ENCODE measurements around the gene SYT7.

Gene SYT7

DNA sequence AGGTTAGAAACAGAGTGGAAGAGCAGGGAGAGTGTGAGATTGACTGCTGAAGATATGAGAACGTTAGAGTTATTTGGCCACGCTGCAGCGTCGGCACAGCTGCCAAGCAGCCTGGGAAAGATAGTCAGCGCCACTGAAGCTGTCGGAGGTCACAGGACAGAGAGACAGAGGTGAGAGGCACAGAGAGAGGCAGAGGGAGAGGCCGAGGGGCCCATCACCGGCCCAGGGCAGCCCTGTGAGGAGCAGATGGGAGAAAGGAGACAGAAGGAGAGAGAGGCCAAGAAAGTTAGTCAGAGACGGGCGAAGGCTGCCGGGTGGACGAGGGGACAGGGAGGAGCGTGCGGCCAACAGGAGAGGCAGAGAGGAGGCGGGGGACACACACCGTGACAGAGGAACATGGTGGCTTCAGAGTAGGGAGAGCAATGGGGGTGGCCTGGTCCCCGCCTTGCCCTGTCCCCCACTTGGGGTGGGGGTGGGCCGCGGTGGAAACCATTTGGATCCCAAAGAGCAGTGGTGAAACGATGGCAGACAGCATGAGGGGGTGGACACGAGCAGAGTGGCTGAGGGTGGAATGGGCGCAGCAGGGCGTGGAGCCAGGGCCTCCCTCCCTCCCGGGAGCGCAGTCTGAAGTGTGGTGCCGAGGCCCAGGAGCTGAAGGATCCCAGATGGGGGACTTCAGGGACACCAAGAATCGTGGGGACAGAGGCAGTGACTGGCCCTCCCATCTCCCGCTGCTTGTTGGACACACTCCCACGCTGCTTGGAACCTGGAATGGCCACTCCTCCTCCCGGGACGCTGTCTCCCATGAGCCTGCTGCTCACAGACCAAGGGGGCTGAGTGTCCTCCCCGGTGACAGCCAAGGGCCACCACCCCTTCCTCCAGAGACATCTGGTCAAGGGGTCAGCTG lies 45.7 kb downstream of the SYT7 start:
- no peak for DNase-seq

DNA sequence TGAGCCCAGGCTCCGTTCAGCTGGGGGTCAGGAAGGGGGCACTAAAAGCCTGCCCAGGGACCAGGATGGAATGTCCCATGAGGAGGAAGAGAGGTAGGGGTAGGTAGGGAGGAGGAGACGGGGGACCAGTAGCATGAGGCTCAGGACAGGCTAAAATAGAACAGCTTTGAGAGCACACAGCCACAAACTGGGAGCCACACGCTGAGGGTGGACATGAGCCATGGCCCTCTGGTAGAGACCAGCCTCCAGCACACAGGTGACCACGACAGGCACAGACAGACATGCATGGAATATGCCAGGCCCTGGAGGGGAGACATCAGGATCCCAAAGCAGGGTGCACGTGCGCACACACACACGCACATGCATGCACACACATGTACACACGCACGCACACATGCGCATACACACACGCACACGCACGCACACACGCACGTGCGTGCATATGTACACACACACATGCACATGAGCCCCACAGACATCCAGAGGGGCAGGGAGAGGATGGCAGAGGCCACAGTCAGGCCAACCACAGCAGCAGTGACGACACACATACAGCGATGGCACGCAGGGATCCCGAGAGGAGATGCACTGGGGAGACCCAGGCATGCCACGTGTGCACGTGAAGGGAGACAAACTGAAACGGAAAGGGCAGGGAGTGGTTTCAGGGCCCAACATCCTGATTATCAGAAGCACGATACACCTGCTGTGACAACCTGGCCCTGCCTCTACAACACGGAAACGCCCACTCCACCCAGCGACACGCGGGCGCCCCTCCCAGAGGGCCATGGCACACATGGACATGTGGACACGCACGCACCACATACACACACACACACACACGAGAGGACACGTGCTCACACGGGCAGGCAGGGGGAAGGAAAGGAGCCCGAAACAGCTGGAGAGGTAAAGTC lies 46.6 kb downstream of the SYT7 start:
- DNase-seq, result no peak

DNA sequence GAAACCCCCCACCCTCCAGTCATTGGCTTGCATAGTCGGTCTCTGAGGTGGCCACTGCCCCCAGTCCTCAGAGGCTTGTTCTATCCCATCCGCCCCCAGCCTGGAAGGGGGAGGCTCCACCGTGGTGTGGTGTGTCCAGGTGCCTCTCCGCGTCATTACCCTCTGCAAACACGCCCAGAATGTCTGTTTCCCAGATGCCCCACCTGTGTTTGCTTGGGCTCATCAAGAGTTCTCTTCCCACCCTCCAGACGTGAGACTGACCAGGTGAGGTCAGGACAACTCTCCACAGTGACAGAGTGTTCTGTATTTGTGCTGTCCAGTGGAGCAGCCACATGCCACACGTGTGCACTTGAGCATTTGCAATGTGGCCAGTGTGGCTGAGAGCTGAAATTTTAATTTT lies 47.5 kb downstream of the SYT7 start:
- no peak for DNase-seq

DNA sequence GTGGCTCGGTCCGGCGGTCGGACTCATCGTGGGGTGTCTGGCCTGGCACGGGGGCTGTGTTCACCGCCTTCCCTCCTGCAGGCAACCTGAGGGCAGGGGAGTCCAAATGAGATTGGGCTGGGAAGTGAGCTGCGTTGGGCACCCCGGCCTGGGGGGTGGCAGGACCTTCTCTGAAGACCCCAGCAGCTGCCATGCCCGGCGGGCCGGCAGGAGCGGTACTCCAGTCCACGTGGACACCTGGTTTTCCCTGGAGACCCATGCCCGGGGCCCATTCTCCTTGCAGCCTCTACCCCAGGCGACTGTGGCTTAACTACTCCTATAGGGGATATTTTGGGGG lies 47.9 kb downstream of the SYT7 start:
- DNase-seq, result no peak

DNA sequence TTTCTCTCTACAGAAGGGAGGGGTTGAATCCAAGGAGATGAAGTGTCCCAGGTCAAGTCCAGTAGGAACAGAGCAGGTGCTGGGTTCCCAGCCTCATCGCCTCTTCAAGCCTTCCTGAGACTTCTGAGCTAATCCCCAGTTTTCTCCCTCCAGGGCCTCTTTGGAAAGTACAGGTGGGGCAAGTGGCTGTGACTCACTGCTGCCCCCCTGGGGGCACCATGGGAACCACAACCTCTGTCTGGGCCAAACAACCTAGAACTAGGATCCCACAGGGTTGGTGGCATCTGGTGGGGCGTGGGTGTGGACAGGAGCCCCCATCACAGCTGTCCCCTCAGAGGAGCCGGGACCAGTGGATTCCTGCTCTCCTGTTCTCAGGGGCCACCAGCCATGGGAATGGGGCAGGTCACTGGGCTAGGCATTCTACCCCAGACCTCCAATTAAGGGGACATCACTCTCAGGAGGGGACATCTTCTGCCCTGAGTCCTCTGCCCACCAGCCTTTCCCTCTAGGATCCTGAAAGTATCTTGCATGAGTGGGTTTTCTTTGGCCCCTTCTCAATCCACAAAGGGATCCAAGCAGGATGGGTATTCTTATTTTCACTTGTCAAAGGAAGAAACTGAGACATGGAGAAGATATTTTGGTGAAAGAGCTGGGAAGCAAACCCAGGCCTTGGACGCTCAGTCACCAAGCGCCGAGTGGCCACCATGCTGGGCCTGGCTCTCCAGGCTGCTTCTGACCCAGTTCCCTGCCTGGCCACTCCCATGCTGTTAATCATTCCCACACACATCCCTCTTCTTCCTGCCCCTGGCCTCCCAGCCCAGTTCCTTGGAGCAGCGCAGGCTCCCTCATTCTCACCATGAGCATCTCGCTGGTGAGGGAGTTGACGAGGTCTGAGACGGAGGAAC lies 48.5 kb downstream of the SYT7 start:
- peak; percentile 98 for DNase-seq

DNA sequence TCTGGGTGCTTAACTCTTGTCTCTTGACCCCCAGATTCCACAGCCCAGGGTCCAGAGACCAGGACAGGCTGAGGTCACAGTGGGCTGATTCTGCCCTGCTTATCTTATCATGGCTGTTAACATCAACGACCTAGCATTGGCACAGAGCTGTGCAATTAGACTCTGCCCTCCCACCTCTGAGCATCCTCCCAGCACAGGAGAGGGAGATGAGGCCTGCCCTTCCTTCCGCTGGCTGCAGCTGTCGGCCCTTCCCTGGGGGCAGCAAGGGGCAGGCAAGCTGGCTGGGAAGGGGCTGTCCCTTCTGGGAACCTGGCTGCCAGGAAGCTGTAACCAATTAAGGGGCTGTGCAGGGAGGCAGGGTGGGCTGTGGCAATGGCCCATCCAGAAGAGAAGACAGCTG lies 49.8 kb downstream of the SYT7 start:
- DNase-seq, result no peak

DNA sequence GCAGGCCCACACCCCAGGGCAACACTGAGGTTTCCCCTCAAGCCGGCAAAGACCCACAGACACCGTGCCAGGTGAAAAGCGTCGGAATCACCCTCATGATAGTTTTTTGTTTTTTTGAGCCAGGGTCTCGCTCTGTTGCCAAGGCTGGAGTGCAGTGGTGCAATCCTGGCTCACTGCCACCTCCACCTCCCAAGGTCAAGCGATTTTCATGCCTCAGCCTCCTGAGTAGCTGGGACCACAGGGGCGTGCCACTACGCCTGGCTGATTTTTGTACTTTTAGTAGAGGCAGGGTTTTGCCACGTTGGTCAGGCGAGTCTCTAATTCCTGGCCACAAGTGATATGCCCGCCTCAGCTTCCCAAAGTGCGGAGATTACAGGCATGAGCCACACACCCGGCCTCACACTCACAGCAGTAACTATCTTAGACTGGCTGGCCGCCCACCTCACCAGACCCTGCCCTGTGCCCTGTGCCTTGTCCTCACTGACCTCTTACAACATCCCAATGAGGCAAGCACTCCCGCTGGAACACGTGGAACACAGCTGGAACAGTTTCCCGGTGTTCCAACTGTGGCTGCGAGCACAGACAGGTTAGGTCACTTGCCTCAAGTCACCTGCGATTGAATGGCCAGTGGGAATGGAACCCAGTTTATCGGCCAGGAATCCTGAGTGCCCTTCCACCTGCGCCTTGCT lies 51.2 kb downstream of the SYT7 start:
- DNase-seq, result no peak

DNA sequence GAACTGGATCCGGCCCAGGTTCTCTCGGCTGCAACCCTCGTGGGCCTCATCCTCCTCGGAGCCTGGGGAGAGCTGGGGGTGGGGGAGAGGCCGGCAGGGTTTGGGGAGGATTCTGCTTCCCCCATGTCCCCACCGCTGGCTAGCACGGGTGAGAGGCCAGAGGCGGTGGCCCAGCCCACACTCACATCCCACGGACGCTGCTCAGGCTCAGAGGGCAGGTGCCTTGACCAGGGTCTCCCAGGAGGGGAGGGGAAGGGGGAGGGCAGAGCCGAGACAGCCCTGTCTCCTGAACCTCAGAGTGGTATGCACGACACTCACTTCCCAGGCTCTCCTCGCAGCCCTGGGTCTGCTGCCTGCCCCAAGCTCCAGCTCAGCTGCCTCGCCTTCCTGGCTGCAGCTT lies 52.8 kb downstream of the SYT7 start:
- no peak for DNase-seq

DNA sequence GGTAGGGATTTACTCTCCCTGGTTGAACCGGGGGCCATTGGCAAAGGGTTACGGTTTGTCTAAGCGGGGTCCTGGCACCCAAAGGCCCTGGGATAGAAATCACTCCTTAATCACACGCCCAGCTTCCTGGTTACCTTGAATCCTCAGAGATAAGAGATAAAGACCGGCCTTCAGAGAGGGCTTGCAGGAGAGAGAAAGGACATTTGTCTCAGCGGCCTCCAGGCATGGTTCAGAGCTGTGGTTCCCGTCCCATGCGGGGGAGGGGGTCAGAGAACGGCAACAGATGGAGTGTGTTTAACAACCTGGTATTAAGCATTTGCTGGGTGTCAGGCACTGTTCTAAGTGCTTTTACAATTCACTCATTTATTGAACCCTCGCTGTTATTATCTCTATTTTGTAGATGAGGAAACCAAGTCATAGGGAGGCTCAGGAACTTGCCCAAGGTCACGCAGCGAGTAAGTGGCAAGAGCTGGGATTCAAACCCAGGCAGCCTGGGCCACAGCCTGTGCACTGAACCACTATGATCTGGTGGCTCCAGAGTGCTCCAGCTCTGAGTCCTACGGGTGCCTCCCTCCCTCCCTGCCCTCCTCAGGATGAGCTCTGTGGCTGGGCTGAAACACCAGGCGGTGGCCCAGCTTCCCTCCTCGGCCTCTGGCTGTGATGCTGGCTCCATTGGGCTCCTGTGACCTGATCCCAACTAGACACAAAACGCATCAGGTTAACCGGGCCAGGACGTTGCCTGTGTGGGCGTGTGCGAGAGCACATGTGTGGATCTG lies 53.7 kb downstream of the SYT7 start:
- DNase-seq, result no peak

DNA sequence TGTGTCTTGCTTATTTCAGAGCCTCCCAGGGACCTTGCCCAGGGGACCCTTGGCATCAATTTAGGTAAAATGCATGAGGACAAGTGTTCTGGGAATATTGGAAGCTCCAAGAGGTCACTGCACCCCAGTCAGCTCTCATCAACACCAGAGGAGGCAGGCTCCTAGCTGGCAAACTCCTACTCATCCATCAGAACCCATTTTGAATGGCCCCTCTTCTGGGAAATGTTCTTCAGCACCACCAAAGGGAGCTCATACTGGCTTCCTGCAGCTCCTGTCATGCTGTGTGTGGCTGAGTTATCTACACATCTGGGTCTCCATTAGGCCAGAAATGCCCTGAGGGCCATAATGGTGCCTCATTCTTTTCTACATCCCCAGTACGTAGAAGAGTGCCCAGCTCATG lies 54.6 kb downstream of the SYT7 start:
- no peak for DNase-seq

DNA sequence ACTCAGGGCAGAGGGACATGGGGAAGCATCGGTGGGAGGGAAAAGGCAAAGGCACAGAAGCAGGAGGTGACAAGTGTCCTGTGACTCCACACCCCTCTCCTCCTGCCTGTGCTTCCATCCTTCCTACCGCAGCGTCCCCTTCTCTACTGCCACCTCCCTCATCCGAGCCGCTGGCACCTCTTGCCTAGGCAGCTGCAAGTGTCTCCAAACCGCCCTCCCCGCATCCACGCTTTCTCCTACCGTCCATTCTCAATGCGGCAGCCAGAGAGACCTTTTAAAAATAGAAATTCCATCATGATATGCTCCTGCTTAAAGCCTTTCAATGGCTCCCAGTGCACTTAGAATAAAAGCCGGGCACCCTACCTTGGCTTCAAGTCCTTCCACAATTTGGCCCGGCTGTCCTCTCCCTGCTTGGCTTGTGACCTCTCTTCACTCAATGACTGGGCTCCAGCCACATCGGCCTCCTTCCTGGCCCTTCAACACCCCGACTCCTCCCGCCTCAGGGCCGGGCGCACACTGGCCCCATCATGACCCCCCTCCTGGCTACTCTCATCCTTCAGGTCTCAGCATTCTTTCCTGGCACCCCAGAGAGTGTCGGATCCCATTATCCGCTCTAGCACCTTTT lies 55.8 kb downstream of the SYT7 start:
- DNase-seq, result no peak

DNA sequence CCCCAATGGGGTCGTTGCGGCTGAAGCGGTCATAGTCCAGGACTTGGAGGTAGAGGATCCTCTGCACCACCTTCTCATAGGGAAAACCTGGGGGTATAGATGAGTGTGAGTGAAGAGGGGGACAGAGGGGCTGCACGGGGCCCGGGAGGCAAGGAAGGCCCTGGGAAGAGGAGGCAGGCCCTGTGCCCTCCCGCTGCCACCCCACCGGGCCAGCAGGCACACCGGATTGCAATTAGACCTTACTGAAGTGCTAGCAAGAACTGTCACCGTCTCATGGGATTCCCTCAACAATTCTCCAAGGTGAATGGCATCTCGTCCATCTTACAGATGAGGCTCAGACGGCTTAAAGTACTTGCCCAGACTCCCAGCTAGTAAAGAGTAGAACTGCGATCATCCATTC lies 56.4 kb downstream of the SYT7 start:
- DNase-seq, result no peak

DNA sequence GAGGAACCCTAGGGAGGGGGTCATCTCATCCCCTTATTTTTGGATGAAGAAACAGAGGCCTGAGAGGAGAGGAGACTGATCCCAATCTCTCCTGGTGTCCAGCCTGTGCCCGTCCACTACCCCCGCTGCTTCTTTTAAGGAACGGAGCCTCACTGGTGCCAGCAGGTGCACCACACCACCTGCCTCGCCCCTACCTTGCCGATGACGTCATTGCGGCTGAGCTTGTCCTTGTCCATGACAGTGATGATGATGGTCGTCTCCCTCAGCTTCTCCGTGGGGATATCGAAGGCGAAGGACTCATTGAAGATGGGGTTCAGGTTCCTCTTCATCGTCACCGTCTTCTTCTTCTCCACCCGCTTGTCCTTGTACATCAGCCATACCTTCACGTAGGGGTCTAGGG lies 58.0 kb downstream of the SYT7 start:
- DNase-seq, result no peak

DNA sequence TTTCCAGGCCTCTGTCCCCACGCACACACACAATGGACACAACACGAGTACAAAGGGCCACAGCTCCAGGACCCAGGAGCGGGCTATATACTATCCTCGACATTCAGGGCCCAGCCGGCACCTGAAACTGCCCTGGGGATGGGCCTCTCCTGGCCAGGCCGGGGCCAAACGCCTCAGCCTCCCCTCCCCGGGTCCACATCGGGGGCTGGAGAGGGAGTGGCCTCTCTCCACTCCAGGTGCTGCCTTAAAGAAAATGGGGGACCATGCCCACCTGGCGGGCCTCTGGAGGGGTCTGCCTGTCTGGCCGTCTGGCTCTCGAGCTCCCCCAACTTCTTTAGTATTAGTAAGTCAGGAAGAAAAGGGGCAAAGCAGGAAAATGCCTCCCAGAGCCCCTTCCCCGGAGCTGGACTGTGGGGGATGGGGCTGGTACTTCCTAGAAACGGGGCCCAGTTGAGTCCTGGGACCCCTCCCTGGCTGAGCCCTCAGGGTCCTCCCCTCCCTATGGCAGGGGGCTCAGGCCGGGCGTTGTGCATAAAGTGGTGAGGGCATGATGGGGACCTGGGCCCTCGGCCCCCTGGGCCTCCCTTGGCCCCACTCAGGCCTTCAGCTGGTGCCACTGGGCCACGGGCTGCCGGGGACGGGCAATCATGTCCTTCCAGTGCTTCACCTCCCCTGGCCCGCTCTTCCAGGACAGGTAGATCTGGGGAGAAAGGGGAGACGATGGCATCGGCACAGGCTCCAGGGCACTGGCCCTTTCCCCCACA lies 62.7 kb downstream of the SYT7 start:
- no peak for DNase-seq

DNA sequence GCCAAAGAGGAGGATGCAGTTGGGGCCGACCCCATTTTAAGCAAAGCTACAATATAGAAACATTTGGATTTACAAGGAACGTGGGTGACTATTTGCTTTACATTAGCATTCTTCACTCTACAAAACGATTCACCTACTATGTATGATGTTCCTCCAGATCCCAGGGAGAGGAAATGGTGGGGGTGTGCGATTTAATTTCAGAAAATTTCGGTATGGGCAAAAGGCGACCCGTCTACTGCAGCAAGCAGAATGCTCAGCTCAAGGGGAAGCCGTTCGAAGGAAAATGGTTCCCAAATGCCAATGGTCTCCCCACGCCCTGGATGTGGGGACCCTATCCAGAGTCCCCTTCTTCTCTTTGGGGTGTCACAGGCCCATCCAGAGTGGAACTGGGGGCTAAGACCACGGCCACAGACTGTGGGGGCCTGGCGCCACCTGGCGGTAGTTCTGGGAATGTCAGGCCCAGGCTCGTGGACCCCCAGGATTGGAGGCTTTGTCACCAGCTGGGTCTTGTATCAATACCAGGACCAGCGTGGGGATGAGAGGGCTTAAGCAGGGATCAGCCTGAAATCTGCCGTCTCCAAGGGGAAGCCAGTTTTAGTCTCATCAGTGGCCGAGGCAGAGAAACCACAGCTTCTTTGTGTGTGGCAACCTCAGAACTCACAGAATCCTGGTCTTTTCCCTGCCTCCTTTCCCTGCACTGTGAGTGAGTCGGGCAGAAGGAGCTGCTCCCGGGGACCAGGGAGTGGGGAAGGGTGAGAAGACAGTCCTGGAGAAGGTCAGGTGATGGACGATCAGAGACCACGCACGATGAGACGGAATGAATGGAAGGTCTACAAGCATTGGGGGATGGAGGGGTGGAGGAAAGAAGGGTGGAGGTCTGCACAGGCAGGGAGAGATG lies 64.0 kb downstream of the SYT7 start:
- peak; percentile 97 for DNase-seq

DNA sequence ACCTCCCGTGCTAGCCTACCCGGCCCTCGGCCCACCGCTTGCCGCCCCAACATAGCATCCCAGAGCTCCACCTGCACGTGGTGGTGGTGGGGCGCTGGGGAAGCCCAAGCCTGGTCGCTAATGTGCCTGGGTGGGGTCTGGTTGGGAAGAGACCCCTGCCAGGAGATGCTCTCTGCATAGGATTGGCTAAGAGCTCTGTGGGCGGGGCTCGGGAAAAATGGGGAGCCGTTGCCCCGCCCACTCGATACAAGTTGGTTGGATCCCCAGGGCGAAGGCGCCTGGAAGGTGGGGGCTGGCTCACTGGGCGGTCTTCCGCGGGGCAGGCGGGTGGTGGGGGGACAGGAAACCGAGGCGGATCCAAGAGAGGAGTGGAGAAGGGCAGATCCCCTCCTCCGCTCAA lies 64.7 kb downstream of the SYT7 start:
- DNase-seq, result no peak

DNA sequence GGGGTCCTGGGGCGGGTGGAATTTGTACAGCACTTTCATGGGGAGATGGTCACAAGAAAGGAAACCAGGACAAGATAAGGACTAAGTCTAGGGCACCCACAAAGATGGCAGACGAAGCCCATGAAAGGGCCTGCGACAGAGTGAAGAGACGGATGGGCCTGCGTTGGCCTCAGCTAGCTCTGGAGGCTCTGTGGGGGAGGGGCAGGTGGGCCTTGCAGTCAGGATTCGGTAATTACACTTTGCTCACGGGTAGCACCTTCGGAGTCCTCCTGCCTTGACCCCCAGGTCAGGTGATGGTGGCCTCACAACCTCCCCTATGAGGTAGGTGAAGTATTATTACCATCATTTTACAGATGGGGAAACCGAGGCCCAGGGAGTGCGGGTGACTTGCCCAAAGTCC lies 65.2 kb downstream of the SYT7 start:
- DNase-seq, result no peak

DNA sequence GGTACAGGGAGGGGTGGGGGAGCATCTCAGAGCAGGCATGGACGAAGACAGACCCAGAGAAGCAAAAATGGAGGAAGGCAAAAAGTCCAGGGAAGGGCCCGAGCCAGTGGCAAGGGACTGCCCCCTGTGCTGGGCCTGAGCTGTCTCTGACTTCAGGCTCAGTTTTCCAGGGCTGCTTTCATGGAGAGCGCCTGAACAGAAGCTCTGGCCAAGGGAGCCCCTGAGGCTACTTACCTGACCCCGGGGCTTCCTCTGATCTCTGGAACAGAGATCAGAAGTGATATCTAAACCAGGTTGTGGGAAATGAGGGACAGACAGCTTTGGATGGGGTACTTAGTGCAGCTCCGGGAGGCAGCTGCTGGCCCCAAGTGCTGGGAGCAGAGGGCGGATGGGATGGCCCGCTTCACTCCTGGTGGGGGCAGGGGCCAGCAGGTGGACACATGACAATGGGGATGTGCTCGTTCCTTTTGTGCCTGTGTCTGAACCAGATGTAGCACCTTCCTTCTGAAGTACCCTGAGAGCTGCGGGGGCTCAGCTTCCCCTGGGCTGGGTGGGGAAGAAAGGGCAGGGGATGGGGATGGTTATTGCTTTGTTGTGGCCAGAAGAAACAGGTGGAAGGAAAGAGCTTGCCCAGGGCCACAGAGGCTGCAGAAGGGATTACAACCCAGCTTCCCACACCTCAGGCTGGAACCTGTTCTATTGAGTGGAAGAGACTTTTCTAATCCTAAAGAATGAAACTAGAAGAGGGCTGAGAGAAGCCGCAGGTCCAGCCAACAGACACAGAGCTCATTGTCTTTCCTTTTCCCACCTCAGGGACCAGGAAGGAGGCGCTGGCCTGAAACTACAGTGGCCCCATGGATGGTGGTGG lies 66.6 kb downstream of the SYT7 start:
- DNase-seq, result no peak
